Neural progenitor cell (in vitro differentiated cells): ENCODE measurements around the gene PLA2G1B.

Experiments used
- EZH2 ChIP-seq: fragments of 200-600 bp; sonication (generic); IDR thresholded peaks from 2 replicates; pipeline ENCODE4 v1.6.1; 2017; ENCODE audit warnings: antibody characterized with exemption, mild to moderate bottlenecking, moderate library complexity
- EZH2phosphoT487 ChIP-seq: fragments of 200-600 bp; sonication (generic); IDR thresholded peaks from 2 replicates; pipeline ENCODE4 v1.6.1; 2017; ENCODE audit warnings: antibody characterized with exemption
- TF ChIP-seq, protein P1 (sequence below): fragments of 200-600 bp; sonication (generic); IDR thresholded peaks from 2 replicates; pipeline ENCODE4 v1.5.1; 2017; ENCODE audit warnings: antibody characterized with exemption, mild to moderate bottlenecking

DNA sequence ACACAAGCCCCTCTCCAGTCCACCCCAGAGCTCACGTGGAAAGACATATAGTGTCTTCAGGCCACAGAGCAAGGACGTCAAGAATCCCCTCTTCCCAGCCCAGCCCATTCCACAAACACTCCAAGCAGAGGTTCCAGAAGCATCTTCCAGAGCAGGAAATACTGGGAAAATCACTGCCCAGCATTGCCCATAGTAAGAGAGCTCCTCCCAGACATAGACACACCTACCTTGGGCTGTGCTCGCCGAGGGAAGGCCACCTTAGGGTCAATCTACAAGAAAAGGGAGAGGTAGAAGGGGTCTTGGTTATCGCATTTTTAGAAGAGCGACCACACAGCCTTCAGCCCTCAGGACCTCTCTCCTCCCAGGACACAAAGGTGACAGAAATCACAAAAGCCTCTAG is 36.9 kb upstream of the PLA2G1B start:
- TF ChIP-seq, protein P1, sequence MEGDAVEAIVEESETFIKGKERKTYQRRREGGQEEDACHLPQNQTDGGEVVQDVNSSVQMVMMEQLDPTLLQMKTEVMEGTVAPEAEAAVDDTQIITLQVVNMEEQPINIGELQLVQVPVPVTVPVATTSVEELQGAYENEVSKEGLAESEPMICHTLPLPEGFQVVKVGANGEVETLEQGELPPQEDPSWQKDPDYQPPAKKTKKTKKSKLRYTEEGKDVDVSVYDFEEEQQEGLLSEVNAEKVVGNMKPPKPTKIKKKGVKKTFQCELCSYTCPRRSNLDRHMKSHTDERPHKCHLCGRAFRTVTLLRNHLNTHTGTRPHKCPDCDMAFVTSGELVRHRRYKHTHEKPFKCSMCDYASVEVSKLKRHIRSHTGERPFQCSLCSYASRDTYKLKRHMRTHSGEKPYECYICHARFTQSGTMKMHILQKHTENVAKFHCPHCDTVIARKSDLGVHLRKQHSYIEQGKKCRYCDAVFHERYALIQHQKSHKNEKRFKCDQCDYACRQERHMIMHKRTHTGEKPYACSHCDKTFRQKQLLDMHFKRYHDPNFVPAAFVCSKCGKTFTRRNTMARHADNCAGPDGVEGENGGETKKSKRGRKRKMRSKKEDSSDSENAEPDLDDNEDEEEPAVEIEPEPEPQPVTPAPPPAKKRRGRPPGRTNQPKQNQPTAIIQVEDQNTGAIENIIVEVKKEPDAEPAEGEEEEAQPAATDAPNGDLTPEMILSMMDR = no peak
- no peak for TF ChIP-seq EZH2
- no peak for TF ChIP-seq EZH2phosphoT487
